Stimulated activated CD4-positive, alpha-beta T cell treated with anti-CD3 and anti-CD28 coated beads, Interleukin-2, amount 100 ng/mL, for 24 hours (primary cell): ENCODE measurements around the gene CD1E.
"Not testable (repeated sequence)": the region's sequence is repeated elsewhere in the genome, so short reads cannot be mapped to it uniquely, and the experiment has no call there.

Experiments used
- DNase-seq, 2 donors: peaks; one replicate each; pipeline ENCODE4 v3.0.0-alpha.2; 2020

CD1E gene

GRCh38 chr1:158353303-158354075 is at the start of gene CD1E:
Gene CD1E (plus strand): TSS chr1:158353894. CDS start chr1:158353989, 95 bp downstream.
- no peak for DNase-seq

GRCh38 chr1:158310623-158311022 is 43.1 kb upstream of the CD1E start:
- no peak for DNase-seq

- no peak for DNase-seq
These were observed 42.6 kb upstream of the CD1E start for GRCh38 chr1:158311066-158311465.

GRCh38 chr1:158323866-158324265 is 29.8 kb upstream of the CD1E start:
- no peak for DNase-seq

GRCh38 chr1:158324395-158324794 is 29.3 kb upstream of the CD1E start:
- no peak for DNase-seq

- no peak for DNase-seq
These were observed 26.2 kb upstream of the CD1E start for GRCh38 chr1:158327481-158327880.

- no peak for DNase-seq
These were observed 25.3 kb upstream of the CD1E start for GRCh38 chr1:158328426-158328825.

- DNase-seq: no peak
These were observed 24.4 kb upstream of the CD1E start for GRCh38 chr1:158329300-158329699.

GRCh38 chr1:158329733-158330132 is 24.0 kb upstream of the CD1E start:
- DNase-seq: peak in 1 of 2 donors; percentile 22

GRCh38 chr1:158330391-158331105 is 23.1 kb upstream of the CD1E start:
- DNase-seq: no peak

- DNase-seq: no peak
These were observed 22.6 kb upstream of the CD1E start for GRCh38 chr1:158331106-158331425.

- no peak for DNase-seq
These were observed 22.1 kb upstream of the CD1E start, which contains the start of gene CD1B for GRCh38 chr1:158331481-158332150. Gene CD1B (minus strand): TSS chr1:158331531. CDS start chr1:158331423, 108 bp downstream.

- no peak for DNase-seq
These were observed 20.1 kb upstream of the CD1E start for GRCh38 chr1:158333405-158334155.

GRCh38 chr1:158334526-158335212 is 19.0 kb upstream of the CD1E start:
- no peak for DNase-seq

GRCh38 chr1:158335213-158335532 is 18.5 kb upstream of the CD1E start:
- no peak for DNase-seq

- DNase-seq: not testable (repeated sequence)
These were observed 17.3 kb upstream of the CD1E start for GRCh38 chr1:158336413-158336812.

GRCh38 chr1:158348946-158349345 is 4.7 kb upstream of the CD1E start:
- DNase-seq: not testable (repeated sequence)

- DNase-seq: no peak
These were observed 561 bp downstream of the CD1E start for GRCh38 chr1:158354255-158354654.

GRCh38 chr1:158355773-158356285 is 2.1 kb downstream of the CD1E start:
- DNase-seq: no peak

GRCh38 chr1:158356616-158357015 is 2.9 kb downstream of the CD1E start:
- no peak for DNase-seq

GRCh38 chr1:158357441-158357840 is 3.7 kb downstream of the CD1E start:
- no peak for DNase-seq

GRCh38 chr1:158362482-158362881 is 8.8 kb downstream of the CD1E start:
- DNase-seq: no peak
